Measurements from ENCODE around the gene MCRIP2.
A peak's percentile ranks its signal among the peaks of the same experiment; 100 is the strongest.

MCRIP2 gene

GRCh38 chr16:672851-673250 lies 31.2 kb downstream of the MCRIP2 start:
- no peaks in the 10 kb centered on the region for H3K9me3 ChIP-seq
- H3K4me3 ChIP-seq (ENCODE audit: low read depth, low read length), result no peak overlapping the region
- H3K27me3 ChIP-seq, result no peaks in the 10 kb centered on the region
- DNase-seq, result no peak
- no peak for TF ChIP-seq CTCF (IDR thresholded peaks at IDR 0.05; ENCODE audit: low read depth, low read length)
- H3K36me3 ChIP-seq, result peaks cover 54% of the 10 kb centered on the region
- 0 out of 2 replicates have a peak, but pooled peaks cover 4% of the 10 kb centered on the region for H3K4me1 ChIP-seq

- peaks cover 54% of the 10 kb centered on the region for H3K36me3 ChIP-seq
- no peaks in the 10 kb centered on the region for H3K27me3 ChIP-seq
- H3K4me3 ChIP-seq (ENCODE audit: low read depth, low read length), result no peak overlapping the region
- DNase-seq, result no peak
- TF ChIP-seq CTCF (IDR thresholded peaks at IDR 0.05; ENCODE audit: low read depth, low read length), result no peak
- no peaks in the 10 kb centered on the region for H3K9me3 ChIP-seq
- H3K4me1 ChIP-seq, result 0 out of 2 replicates have a peak, but pooled peaks cover 4% of the 10 kb centered on the region
Measured at GRCh38 chr16:673399-673991, 31.9 kb downstream of the MCRIP2 start.

GRCh38 chr16:674214-674881 lies 32.7 kb downstream of the MCRIP2 start:
- no peaks in the 10 kb centered on the region for H3K27me3 ChIP-seq
- peaks cover 47% of the 10 kb centered on the region for H3K36me3 ChIP-seq
- peaks cover 7% of the 10 kb centered on the region for H3K4me1 ChIP-seq
- TF ChIP-seq CTCF (IDR thresholded peaks at IDR 0.05; ENCODE audit: low read depth, low read length), result no peak
- no peak overlapping the region for H3K4me3 ChIP-seq (ENCODE audit: low read depth, low read length)
- no peak for DNase-seq
- H3K9me3 ChIP-seq, result no peaks in the 10 kb centered on the region

GRCh38 chr16:674968-675883 lies 33.6 kb downstream of the MCRIP2 start, which contains the start of gene RHBDL1:
TSS of gene RHBDL1 (plus strand) at chr16:675671. CDS start at chr16:675791, 120 bp downstream.
- DNase-seq, result peak; percentile 53
- H3K4me3 ChIP-seq (ENCODE audit: low read depth, low read length), result peak within 1 kb of the TSS; percentile 24; the same call in 1 of the 2 replicates
- TF ChIP-seq CTCF (IDR thresholded peaks at IDR 0.05; ENCODE audit: low read depth, low read length), result no peak

DNA sequence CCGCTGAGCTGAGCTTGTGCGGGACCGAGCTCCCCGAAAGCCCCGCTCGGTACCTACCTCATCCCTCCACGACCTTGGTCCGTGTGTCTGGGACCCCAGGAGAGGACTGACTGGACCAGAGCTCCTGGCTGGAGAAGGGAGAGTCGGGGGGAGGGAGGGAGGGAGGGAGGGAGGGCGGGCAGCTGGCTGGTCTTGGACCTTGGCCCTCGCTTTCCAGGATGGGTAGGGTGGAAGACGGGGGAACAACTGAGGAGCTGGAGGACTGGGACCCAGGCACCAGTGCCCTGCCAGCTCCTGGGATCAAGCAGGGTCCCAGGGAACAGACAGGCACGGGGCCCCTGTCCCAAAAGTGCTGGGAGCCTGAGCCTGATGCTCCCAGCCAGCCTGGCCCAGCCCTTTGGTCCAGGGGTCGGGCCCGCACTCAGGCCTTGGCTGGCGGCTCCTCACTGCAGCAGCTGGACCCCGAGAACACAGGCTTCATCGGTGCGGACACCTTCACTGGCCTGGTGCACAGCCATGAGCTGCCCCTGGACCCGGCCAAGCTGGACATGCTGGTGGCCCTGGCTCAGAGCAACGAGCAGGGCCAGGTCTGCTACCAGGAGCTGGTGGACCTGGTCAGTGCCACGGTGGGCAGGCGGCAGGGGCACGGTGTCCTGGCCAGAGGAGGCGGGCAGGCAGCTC lies 34.4 kb downstream of the MCRIP2 start:
- TF ChIP-seq CTCF (IDR thresholded peaks at IDR 0.05; ENCODE audit: low read depth, low read length), result no peak
- no peak for DNase-seq
- Histone ChIP-seq H3K27me3 (no peaks in the 10 kb centered on the region), H3K36me3 (peaks cover 32% of the 10 kb centered on the region), H3K4me3 (ENCODE audit: low read depth, low read length) (no peak overlapping the region), H3K9me3 (no peaks in the 10 kb centered on the region), H3K4me1 (peaks cover 7% of the 10 kb centered on the region)

More at GRCh38 chr16:674968-675883, 33.6 kb downstream of the MCRIP2 start, which contains the start of gene RHBDL1:
- no peaks in the 10 kb centered on the region for H3K27me3 ChIP-seq
- peaks cover 7% of the 10 kb centered on the region for H3K4me1 ChIP-seq
- no peaks in the 10 kb centered on the region for H3K9me3 ChIP-seq
- H3K36me3 ChIP-seq, result peaks cover 39% of the 10 kb centered on the region

Measured in BE2C (cell line).